GM23338 (cell line): Measurements from ENCODE around the gene CHCHD6. TPM values are rescaled to one million over a fixed set of nuclear protein-coding genes. Genes with fewer than 3 reads are reported as not detected.

Experiments used
- ATAC-seq: fragments of 200-7000 bp; cut with Tn5 transposase; 3 replicates; pipeline ENCODE4 v1.9.1; 2020
- DNase-seq: peaks from one replicate; pipeline ENCODE4 v3.0.0-alpha.2; 2015; ENCODE audit warnings: low spot score
- H2AFZ ChIP-seq: fragments of 200-600 bp; sonication (generic); 2 replicates; pipeline ENCODE4 v1.8.0; 2016; ENCODE audit warnings: antibody characterized with exemption, mild to moderate bottlenecking, moderate library complexity
- H3F3A ChIP-seq: fragments of 200-600 bp; sonication (generic); replicated peaks from 2 replicates; pipeline ENCODE4 v1.8.0; 2017; ENCODE audit warnings: antibody characterized with exemption, mixed run types, low read depth
- H3K27ac ChIP-seq: fragments of 200-600 bp; sonication (generic); 2 replicates; pipeline ENCODE4 v1.6.1; 2016; ENCODE audit warnings: low read depth
- H3K27me3 ChIP-seq: fragments of 200-600 bp; sonication (generic); 2 replicates; pipeline ENCODE4 v1.8.0; 2016; ENCODE audit warnings: mild to moderate bottlenecking, mixed run types, moderate library complexity; ENCODE audit not compliant: insufficient read depth
- H3K36me3 ChIP-seq: fragments of 200-600 bp; sonication (generic); 2 replicates; pipeline ENCODE4 v1.8.0; 2016; ENCODE audit warnings: mild to moderate bottlenecking; ENCODE audit not compliant: insufficient read depth
- H3K4me1 ChIP-seq: fragments of 200-600 bp; sonication (generic); 2 replicates; pipeline ENCODE4 v1.8.0; 2016; ENCODE audit warnings: mild to moderate bottlenecking, moderate library complexity; ENCODE audit not compliant: insufficient read depth
- H3K4me2 ChIP-seq: fragments of 200-600 bp; sonication (generic); 2 replicates; pipeline ENCODE4 v1.7.1; 2017; ENCODE audit warnings: mixed run types
- H3K4me3 ChIP-seq: fragments of 200-600 bp; sonication (generic); 2 replicates; pipeline ENCODE4 v1.6.1; 2016; ENCODE audit warnings: mixed run types
- H3K79me2 ChIP-seq: fragments of 200-600 bp; sonication (generic); replicated peaks from 2 replicates; pipeline ENCODE4 v1.8.0; 2017; ENCODE audit warnings: mild to moderate bottlenecking; ENCODE audit not compliant: insufficient read depth
- H3K9me2 ChIP-seq: fragments of 200-600 bp; sonication (generic); 2 replicates; pipeline ENCODE4 v1.8.0; 2017; ENCODE audit not compliant: insufficient read depth
- H4K20me1 ChIP-seq: fragments of 200-600 bp; sonication (generic); replicated peaks from 2 replicates; pipeline ENCODE4 v1.8.0; 2017; ENCODE audit warnings: mild to moderate bottlenecking; ENCODE audit not compliant: insufficient read depth
- H3K27ac Mint-ChIP-seq: 2 replicates; pipeline ENCODE4 v1.8.0; 2020; ENCODE audit warnings: inconsistent platforms, mild to moderate bottlenecking, moderate library complexity, mixed read lengths
- H3K27me3 Mint-ChIP-seq: 3 replicates; pipeline ENCODE4 v1.8.0; 2022; ENCODE audit warnings: low read depth, mild to moderate bottlenecking, moderate library complexity, mixed read lengths, inconsistent platforms; ENCODE audit not compliant: insufficient read depth, poor library complexity
- H3K36me3 Mint-ChIP-seq: 3 replicates; pipeline ENCODE4 v1.8.0; 2021; ENCODE audit warnings: low read depth, mild to moderate bottlenecking, inconsistent platforms, moderate library complexity, mixed read lengths
- H3K4me1 Mint-ChIP-seq: 3 replicates; pipeline ENCODE4 v1.8.0; 2020; ENCODE audit warnings: mild to moderate bottlenecking, inconsistent platforms, mixed read lengths
- H3K4me3 Mint-ChIP-seq: 3 replicates; pipeline ENCODE4 v1.8.0; 2021; ENCODE audit warnings: moderate library complexity, mild to moderate bottlenecking, inconsistent platforms, mixed read lengths
- H3K9me3 Mint-ChIP-seq: 3 replicates; pipeline ENCODE4 v1.8.0; 2020; ENCODE audit warnings: moderate library complexity, mild to moderate bottlenecking, inconsistent platforms, mixed read lengths
- EZH2 ChIP-seq: fragments of 200-600 bp; sonication (generic); IDR thresholded peaks from one replicate; pipeline ENCODE4 v1.8.0; 2017; ENCODE audit warnings: antibody characterized with exemption, mild to moderate bottlenecking, low read depth; ENCODE audit not compliant: unreplicated experiment
- EZH2phosphoT487 ChIP-seq: fragments of 200-600 bp; sonication (generic); IDR thresholded peaks from one replicate; pipeline ENCODE4 v1.8.1; 2018; ENCODE audit warnings: antibody characterized with exemption; ENCODE audit not compliant: unreplicated experiment
- JUNB ChIP-seq: IDR thresholded peaks from one replicate; pipeline ENCODE4 v1.6.1; 2016; ENCODE audit warnings: antibody characterized with exemption; ENCODE audit not compliant: unreplicated experiment
- ZNF114 ChIP-seq: fragments of 250-450 bp; sonication (Bioruptor Pico); IDR thresholded peaks from 2 replicates; pipeline ENCODE4 v1.5.0; 2020; ENCODE audit warnings: mild to moderate bottlenecking, moderate library complexity
- ZNF331 ChIP-seq: fragments of 250-450 bp; sonication (Bioruptor Pico); IDR thresholded peaks from 2 replicates; pipeline ENCODE4 v1.5.0; 2020; ENCODE audit warnings: low read depth, mild to moderate bottlenecking, moderate library complexity
- polyA plus RNA-seq: library from polyadenylated mRNA; unstranded; fragments of >200 nt; fragmentation: Nextera tagmentation; extraction: Ambion mirVana; gene quantifications from 2 replicates; pipeline ENCODE4 v1.2.1, GENCODE V29; 2016
- total RNA-seq: library from RNA; depleted of rRNA; stranded (reverse); fragments of >200 nt; shearing (Covaris generic); gene quantifications from 2 replicates; pipeline ENCODE4 v1.2.3, GENCODE V29; 2014
- TF ChIP-seq, protein P1 (sequence below), 2 experiments: fragments of 200-600 bp in 1 of 2; sonication (generic) in 1 of 2; conservative IDR thresholded peaks; 2 replicates each; pipeline versions ENCODE4 v1.5.1 to v1.6.1; 2016 to 2017; ENCODE audit warnings: antibody characterized with exemption in 2 of 2, low read depth in 2 of 2, mild to moderate bottlenecking in 2 of 2, moderate library complexity in 1 of 2
- TF ChIP-seq, protein P2 (sequence below): IDR thresholded peaks from 2 replicates; pipeline ENCODE4 v1.6.1; 2016; ENCODE audit warnings: antibody characterized with exemption
- TF ChIP-seq, protein P3 (sequence below): fragments of 250-450 bp; sonication (Bioruptor Pico); IDR thresholded peaks from 2 replicates; pipeline ENCODE4 v1.5.0; 2020; ENCODE audit warnings: mild to moderate bottlenecking, moderate library complexity

The CHCHD6 gene
- total and polyA plus RNA-seq, 2 experiments from 2014 or later, result 28.8 to 43.0 TPM

DNA sequence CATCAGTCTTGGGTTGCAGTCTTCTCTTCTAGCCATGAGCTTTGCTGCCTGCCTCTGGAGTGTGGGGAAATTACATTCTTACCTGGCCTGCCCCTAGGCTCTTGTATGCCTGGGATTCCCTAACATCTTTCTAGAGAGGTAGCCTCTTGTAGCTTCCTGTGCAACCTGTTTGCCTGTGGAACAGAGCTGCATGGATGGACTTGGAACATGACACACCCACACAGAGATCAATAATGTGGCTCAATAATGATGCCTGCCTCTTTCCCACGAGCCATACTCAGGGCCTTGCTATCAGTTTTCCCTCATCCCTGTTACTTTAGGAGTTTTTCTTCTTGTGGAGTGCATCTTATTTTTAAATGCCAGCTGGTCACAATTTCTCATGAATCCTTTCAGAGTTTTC is 11.4 kb downstream of the CHCHD6 start (continued):
- TF ChIP-seq, protein P1, sequence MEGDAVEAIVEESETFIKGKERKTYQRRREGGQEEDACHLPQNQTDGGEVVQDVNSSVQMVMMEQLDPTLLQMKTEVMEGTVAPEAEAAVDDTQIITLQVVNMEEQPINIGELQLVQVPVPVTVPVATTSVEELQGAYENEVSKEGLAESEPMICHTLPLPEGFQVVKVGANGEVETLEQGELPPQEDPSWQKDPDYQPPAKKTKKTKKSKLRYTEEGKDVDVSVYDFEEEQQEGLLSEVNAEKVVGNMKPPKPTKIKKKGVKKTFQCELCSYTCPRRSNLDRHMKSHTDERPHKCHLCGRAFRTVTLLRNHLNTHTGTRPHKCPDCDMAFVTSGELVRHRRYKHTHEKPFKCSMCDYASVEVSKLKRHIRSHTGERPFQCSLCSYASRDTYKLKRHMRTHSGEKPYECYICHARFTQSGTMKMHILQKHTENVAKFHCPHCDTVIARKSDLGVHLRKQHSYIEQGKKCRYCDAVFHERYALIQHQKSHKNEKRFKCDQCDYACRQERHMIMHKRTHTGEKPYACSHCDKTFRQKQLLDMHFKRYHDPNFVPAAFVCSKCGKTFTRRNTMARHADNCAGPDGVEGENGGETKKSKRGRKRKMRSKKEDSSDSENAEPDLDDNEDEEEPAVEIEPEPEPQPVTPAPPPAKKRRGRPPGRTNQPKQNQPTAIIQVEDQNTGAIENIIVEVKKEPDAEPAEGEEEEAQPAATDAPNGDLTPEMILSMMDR (conservative IDR thresholded peaks at IDR 0.05; ENCODE audit: low read depth in 2 of 2), result no peak
- TF ChIP-seq ZNF331, result no peak
- TF ChIP-seq EZH2, result no peak
- TF ChIP-seq, protein P2, sequence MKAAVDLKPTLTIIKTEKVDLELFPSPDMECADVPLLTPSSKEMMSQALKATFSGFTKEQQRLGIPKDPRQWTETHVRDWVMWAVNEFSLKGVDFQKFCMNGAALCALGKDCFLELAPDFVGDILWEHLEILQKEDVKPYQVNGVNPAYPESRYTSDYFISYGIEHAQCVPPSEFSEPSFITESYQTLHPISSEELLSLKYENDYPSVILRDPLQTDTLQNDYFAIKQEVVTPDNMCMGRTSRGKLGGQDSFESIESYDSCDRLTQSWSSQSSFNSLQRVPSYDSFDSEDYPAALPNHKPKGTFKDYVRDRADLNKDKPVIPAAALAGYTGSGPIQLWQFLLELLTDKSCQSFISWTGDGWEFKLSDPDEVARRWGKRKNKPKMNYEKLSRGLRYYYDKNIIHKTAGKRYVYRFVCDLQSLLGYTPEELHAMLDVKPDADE, result no peak

DNA sequence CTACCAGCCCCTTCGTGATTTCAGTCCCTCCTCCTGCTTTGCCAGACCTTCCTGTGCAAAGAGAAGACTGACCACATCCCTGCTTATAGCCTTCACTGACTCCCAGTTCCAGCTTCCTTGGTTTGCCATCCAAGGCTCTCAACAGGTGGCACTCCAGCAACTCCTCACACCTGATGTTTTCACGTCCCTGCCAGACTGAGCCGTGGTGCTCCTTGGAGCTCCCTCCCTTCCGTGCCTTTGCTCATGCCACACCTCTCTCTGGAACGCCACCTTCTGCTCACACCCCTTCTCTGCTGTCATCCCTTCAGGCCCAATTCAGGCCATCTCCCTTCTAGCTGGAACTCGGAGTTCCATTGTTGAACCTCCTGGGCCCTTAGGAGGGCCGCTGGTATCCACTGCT is 12.0 kb downstream of the CHCHD6 start:
- ATAC-seq, result no peak
- H3F3A ChIP-seq, result no peaks in the 10 kb centered on the region
- no peak overlapping the region for H3K4me3 Mint-ChIP-seq
- no peaks in the 10 kb centered on the region for H3K9me3 Mint-ChIP-seq
- no peak for TF ChIP-seq JUNB
- no peak for TF ChIP-seq ZNF114 (CRISPR knock-in tag)
- TF ChIP-seq EZH2phosphoT487, result no peak
- H3K36me3 ChIP-seq, result no peaks in the 10 kb centered on the region
- H3K79me2 ChIP-seq, result peaks cover 69% of the 10 kb centered on the region
- no peaks in the 10 kb centered on the region; the same call in 1 of the 2 replicates for H3K4me1 ChIP-seq
- peaks cover 22% of the 10 kb centered on the region for H4K20me1 ChIP-seq
- no peak overlapping the region for H3K4me3 ChIP-seq
- H3K27ac Mint-ChIP-seq, result no peak overlapping the region; the same call in 1 of the 2 replicates
- H3K36me3 Mint-ChIP-seq, result no peaks in the 10 kb centered on the region; the same call in 2 of the 3 replicates
- no peaks in the 10 kb centered on the region for H3K27me3 Mint-ChIP-seq
- no peaks in the 10 kb centered on the region for H3K27me3 ChIP-seq
- peaks cover 28% of the 10 kb centered on the region for H3K4me1 Mint-ChIP-seq
- no peak overlapping the region for H2AFZ ChIP-seq
- H3K4me2 ChIP-seq, result no peak overlapping the region
- DNase-seq, result no peak
- H3K9me2 ChIP-seq, result no peaks in the 10 kb centered on the region
- H3K27ac ChIP-seq, result no peak overlapping the region

DNA sequence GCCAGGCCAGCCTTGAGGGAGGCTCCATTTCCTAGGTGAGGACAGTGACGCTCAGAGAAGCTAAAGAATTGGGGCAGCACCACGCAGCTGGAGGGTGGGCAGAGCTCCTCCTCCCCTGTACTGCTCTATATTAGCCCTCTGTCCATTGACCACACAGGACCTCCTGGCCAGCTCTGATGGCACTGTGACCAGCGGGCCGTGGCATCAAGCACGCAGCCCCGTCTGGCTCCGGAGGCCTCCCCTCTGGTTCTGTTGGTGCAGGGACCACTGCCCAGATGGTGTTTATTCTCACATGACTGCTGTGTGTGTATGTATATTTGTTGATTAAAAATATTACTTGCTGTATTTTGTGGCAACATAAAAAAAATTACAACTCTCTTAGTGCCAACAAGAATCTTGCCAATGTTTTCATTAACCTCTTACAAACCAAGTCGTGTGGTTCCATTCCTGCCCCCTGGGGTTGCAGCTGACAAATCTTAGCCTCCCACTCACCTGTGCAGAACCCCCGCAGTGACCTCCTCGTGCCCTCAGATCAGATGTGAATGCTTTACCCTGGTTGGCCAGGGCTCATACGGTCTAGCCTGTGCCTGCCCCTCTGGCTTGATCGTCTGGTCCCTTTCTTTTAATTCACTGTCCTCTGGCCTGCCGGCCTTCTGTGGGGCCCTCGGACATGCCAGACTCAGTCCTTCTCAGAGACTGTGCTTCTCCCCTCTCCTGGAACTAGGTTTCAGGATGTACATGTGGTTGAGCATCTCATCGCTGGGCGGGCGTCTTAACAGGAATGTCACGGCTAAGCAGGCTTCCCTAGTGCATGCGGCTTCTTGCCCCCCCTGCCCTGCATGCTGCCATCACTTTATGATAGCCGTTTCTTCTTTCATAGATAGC is 14.8 kb downstream of the CHCHD6 start:
- Mint-ChIP-seq H3K36me3 (peaks cover under 1% of the 10 kb centered on the region; the same call in 1 of the 3 replicates), H3K9me3 (no peaks in the 10 kb centered on the region), H3K4me3 (no peak overlapping the region), H3K27ac (peak overlapping the region; percentile 37; the same call in 1 of the 2 replicates), H3K4me1 (peaks cover 32% of the 10 kb centered on the region), H3K27me3 (no peaks in the 10 kb centered on the region)
- H3K27ac ChIP-seq, result no peak overlapping the region
- ATAC-seq (peak; percentile 49), DNase-seq (no peak)
- peaks cover 13% of the 10 kb centered on the region for H4K20me1 ChIP-seq
- no peaks in the 10 kb centered on the region for H3K27me3 ChIP-seq
- H3F3A ChIP-seq, result no peaks in the 10 kb centered on the region
- H3K4me3 ChIP-seq, result no peak overlapping the region
- peaks cover 67% of the 10 kb centered on the region for H3K79me2 ChIP-seq
- no peaks in the 10 kb centered on the region for H3K36me3 ChIP-seq
- no peak overlapping the region for H2AFZ ChIP-seq
- H3K4me2 ChIP-seq, result no peak overlapping the region
- H3K9me2 ChIP-seq, result no peaks in the 10 kb centered on the region
- no peaks in the 10 kb centered on the region; the same call in 1 of the 2 replicates for H3K4me1 ChIP-seq
- TF ChIP-seq EZH2, result no peak
- TF ChIP-seq, protein P2, result no peak
- TF ChIP-seq, protein P3, sequence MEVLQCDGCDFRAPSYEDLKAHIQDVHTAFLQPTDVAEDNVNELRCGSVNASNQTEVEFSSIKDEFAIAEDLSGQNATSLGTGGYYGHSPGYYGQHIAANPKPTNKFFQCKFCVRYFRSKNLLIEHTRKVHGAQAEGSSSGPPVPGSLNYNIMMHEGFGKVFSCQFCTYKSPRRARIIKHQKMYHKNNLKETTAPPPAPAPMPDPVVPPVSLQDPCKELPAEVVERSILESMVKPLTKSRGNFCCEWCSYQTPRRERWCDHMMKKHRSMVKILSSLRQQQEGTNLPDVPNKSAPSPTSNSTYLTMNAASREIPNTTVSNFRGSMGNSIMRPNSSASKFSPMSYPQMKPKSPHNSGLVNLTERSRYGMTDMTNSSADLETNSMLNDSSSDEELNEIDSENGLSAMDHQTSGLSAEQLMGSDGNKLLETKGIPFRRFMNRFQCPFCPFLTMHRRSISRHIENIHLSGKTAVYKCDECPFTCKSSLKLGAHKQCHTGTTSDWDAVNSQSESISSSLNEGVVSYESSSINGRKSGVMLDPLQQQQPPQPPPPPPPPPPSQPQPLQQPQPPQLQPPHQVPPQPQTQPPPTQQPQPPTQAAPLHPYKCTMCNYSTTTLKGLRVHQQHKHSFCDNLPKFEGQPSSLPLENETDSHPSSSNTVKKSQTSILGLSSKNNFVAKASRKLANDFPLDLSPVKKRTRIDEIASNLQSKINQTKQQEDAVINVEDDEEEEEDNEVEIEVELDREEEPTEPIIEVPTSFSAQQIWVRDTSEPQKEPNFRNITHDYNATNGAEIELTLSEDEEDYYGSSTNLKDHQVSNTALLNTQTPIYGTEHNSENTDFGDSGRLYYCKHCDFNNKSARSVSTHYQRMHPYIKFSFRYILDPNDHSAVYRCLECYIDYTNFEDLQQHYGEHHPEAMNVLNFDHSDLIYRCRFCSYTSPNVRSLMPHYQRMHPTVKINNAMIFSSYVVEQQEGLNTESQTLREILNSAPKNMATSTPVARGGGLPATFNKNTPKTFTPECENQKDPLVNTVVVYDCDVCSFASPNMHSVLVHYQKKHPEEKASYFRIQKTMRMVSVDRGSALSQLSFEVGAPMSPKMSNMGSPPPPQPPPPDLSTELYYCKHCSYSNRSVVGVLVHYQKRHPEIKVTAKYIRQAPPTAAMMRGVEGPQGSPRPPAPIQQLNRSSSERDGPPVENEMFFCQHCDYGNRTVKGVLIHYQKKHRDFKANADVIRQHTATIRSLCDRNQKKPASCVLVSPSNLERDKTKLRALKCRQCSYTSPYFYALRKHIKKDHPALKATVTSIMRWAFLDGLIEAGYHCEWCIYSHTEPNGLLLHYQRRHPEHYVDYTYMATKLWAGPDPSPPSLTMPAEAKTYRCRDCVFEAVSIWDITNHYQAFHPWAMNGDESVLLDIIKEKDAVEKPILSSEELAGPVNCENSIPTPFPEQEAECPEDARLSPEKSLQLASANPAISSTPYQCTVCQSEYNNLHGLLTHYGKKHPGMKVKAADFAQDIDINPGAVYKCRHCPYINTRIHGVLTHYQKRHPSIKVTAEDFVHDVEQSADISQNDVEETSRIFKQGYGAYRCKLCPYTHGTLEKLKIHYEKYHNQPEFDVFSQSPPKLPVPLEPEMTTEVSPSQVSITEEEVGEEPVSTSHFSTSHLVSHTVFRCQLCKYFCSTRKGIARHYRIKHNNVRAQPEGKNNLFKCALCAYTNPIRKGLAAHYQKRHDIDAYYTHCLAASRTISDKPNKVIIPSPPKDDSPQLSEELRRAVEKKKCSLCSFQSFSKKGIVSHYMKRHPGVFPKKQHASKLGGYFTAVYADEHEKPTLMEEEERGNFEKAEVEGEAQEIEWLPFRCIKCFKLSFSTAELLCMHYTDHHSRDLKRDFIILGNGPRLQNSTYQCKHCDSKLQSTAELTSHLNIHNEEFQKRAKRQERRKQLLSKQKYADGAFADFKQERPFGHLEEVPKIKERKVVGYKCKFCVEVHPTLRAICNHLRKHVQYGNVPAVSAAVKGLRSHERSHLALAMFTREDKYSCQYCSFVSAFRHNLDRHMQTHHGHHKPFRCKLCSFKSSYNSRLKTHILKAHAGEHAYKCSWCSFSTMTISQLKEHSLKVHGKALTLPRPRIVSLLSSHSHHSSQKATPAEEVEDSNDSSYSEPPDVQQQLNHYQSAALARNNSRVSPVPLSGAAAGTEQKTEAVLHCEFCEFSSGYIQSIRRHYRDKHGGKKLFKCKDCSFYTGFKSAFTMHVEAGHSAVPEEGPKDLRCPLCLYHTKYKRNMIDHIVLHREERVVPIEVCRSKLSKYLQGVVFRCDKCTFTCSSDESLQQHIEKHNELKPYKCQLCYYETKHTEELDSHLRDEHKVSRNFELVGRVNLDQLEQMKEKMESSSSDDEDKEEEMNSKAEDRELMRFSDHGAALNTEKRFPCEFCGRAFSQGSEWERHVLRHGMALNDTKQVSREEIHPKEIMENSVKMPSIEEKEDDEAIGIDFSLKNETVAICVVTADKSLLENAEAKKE (CRISPR knock-in tag), result no peak
